Thyroid gland (tissue), 4 donors: Measurements from ENCODE around the gene CYP26B1. TPM values are rescaled to one million over a fixed set of nuclear protein-coding genes. Genes with fewer than 3 reads are reported as not detected.

Experiments
- DNase-seq, 2 donors: peaks; one replicate each; pipeline ENCODE4 v3.0.0-alpha.2; 2019
- H3K27ac ChIP-seq, 3 donors: fragments of 200-600 bp; sonication (generic); 1 replicate in 2 of 3; 2 replicates in 1 of 3; pipeline ENCODE4 v1.5.1; 2016 to 2019; ENCODE audit warnings: mild to moderate bottlenecking in 1 of 3, moderate library complexity in 1 of 3
- H3K27me3 ChIP-seq: fragments of 200-600 bp; sonication (generic); one replicate; pipeline ENCODE4 v1.5.1; 2019
- H3K36me3 ChIP-seq, 2 donors: fragments of 200-600 bp; sonication (generic); one replicate each; pipeline ENCODE4 v1.5.1; 2016 to 2019
- H3K4me1 ChIP-seq, 2 donors: fragments of 200-600 bp; sonication (generic); one replicate each; pipeline ENCODE4 v1.5.1; 2017 to 2019
- H3K4me3 ChIP-seq, 3 donors: fragments of 200-600 bp; sonication (generic); replicated peaks in 1 of 3; 1 replicate in 2 of 3; 2 replicates in 1 of 3; pipeline ENCODE4 v1.5.1; 2016; ENCODE audit warnings: mild to moderate bottlenecking in 1 of 3
- H3K9me3 ChIP-seq: fragments of 200-600 bp; sonication (generic); one replicate; pipeline ENCODE4 v1.5.1; 2017
- CTCF ChIP-seq, 6 experiments: fragments of 200-600 bp in 3 of 6; fragments of 450-650 bp in 3 of 6; sonication (generic) in 3 of 6; IDR thresholded peaks; one replicate each; pipeline ENCODE4 v1.5.1; 2016 to 2019; ENCODE audit warnings: antibody characterized with exemption in 6 of 6, mild to moderate bottlenecking in 2 of 6, inconsistent platforms in 1 of 6, moderate library complexity in 1 of 6
- POLR2A ChIP-seq, 2 donors: fragments of 450-650 bp; IDR thresholded peaks; one replicate each; pipeline ENCODE4 v1.6.1; 2017; ENCODE audit warnings: antibody characterized with exemption in 2 of 2, mild to moderate bottlenecking in 2 of 2, moderate library complexity in 1 of 2
- WGBS, 2 donors: methylation state at CpG; one replicate each; pipeline ENCODE4 v1.1.5; 2017; 5-methylcytosine and 5-hydroxymethylcytosine counted together
- intact Hi-C: fragments of 100-400 bp; cut with DNase I; formaldehyde crosslinking; loops from one replicate; pipeline ENCODE4 v1.15.1; 2023
- total RNA-seq, 4 donors: library from RNA; depleted of rRNA; stranded (reverse); fragments of >200 nt; gene quantifications; one replicate each; pipeline ENCODE4 v1.2.3, GENCODE V29; 2016

CYP26B1 gene
- total RNA-seq, 4 donors from 2014 or later, result 11.8 to 24.2 (median 16.3) TPM

GRCh38 chr2:72133721-72134407 lies 13.8 kb downstream of the CYP26B1 start:
- no peak for DNase-seq
- TF ChIP-seq CTCF (IDR thresholded peaks at IDR 0.05) (no peak), POLR2A (IDR thresholded peaks at IDR 0.05) (no peak)
- H3K4me3 ChIP-seq, result no peak overlapping the region
- 90 to 97% methylated on average over 4 to 5 of the region's 11 CpGs for WGBS, 2 donors
- H3K27ac ChIP-seq, result no peak overlapping the region
- intact Hi-C loops, result loop anchor here (10.0 kb wide), 2 partner anchors 519 to 579 kb away; no protein-coding TSS in a partner anchor
- H3K4me1 ChIP-seq, result peaks cover 39 to 45% of the 10 kb centered on the region in 2 donors
- peaks cover 0 to 4% of the 10 kb centered on the region in 2 donors for H3K36me3 ChIP-seq
- H3K27me3 ChIP-seq, result no peaks in the 10 kb centered on the region
- H3K9me3 ChIP-seq, result no peaks in the 10 kb centered on the region

- H3K27ac ChIP-seq, result no peak overlapping the region
- H3K4me3 ChIP-seq, result no peak overlapping the region
- intact Hi-C loops, result loop anchor here (10.0 kb wide), 2 partner anchors 518 to 578 kb away; no protein-coding TSS in a partner anchor
- WGBS, 2 donors, result 96 to 99% methylated on average over 12 to 13 of the region's 29 CpGs
- no peaks in the 10 kb centered on the region for H3K9me3 ChIP-seq
- no peaks in the 10 kb centered on the region for H3K27me3 ChIP-seq
- H3K4me1 ChIP-seq, result peaks cover 32 to 38% of the 10 kb centered on the region in 2 donors
- no peak for DNase-seq
- TF ChIP-seq CTCF (IDR thresholded peaks at IDR 0.05) (no peak), POLR2A (IDR thresholded peaks at IDR 0.05) (no peak)
- H3K36me3 ChIP-seq, result peaks cover 0 to 4% of the 10 kb centered on the region in 2 donors
Measured at GRCh38 chr2:72132981-72133720, 14.5 kb downstream of the CYP26B1 start.

GRCh38 chr2:72131916-72132841 lies 15.5 kb downstream of the CYP26B1 start:
- no peak overlapping the region for H3K4me3 ChIP-seq
- no peaks in the 10 kb centered on the region for H3K9me3 ChIP-seq
- TF ChIP-seq POLR2A (IDR thresholded peaks at IDR 0.05) (no peak), CTCF (IDR thresholded peaks at IDR 0.05) (no peak)
- DNase-seq, result no peak
- 89 to 94% methylated on average over 20 to 37 of the region's 37 CpGs for WGBS, 2 donors
- peaks cover 0 to 4% of the 10 kb centered on the region in 2 donors for H3K36me3 ChIP-seq
- intact Hi-C loops, result loop anchor here (10.0 kb wide), 2 partner anchors 517 to 577 kb away; no protein-coding TSS in a partner anchor
- H3K4me1 ChIP-seq, result peaks cover 22 to 29% of the 10 kb centered on the region in 2 donors
- no peak overlapping the region for H3K27ac ChIP-seq
- no peaks in the 10 kb centered on the region for H3K27me3 ChIP-seq

- H3K9me3 ChIP-seq, result no peaks in the 10 kb centered on the region
- H3K36me3 ChIP-seq, result peaks cover 0 to 4% of the 10 kb centered on the region in 2 donors
- 96% methylated on average over 16 of the region's 16 CpGs for WGBS, 2 donors
- TF ChIP-seq POLR2A (IDR thresholded peaks at IDR 0.05) (no peak), CTCF (IDR thresholded peaks at IDR 0.05) (no peak)
- no peaks in the 10 kb centered on the region for H3K27me3 ChIP-seq
- H3K27ac ChIP-seq, result no peak overlapping the region
- no peak for DNase-seq
- peaks cover 15 to 21% of the 10 kb centered on the region in 2 donors for H3K4me1 ChIP-seq
- H3K4me3 ChIP-seq, result no peak overlapping the region
- intact Hi-C loops, result loop anchor here (10.0 kb wide), 2 partner anchors 517 to 577 kb away; no protein-coding TSS in a partner anchor
Measured at GRCh38 chr2:72131371-72131891, 16.2 kb downstream of the CYP26B1 start.
